HepG2 (cell line): Measurements from ENCODE around the gene STKLD1. TPM values are rescaled to one million over a fixed set of nuclear protein-coding genes. Genes with fewer than 3 reads are reported as not detected.

ENCODE experiments used
- AHR ChIP-seq: IDR thresholded peaks from 2 replicates; pipeline ENCODE4 v1.6.1; 2018; ENCODE audit warnings: missing genetic modification reagents, missing compliant biosample characterization
- ARNT2 ChIP-seq: sonication (generic); formaldehyde crosslinking; IDR thresholded peaks from 2 replicates; pipeline ENCODE4 v1.8.0; 2022; ENCODE audit warnings: mild to moderate bottlenecking, low read depth, missing genetic modification reagents, moderate library complexity
- CCAR2 ChIP-seq: fragments of 200-400 bp; formaldehyde crosslinking; optimal IDR thresholded peaks from 2 replicates; pipeline ENCODE3; 2018; ENCODE audit warnings: low read depth, mild to moderate bottlenecking, low read length, moderate library complexity
- EED ChIP-seq: sonication (generic); formaldehyde crosslinking; IDR thresholded peaks from 2 replicates; pipeline ENCODE4 v1.5.0; 2020; ENCODE audit warnings: mild to moderate bottlenecking, missing genetic modification reagents
- HDAC2 ChIP-seq: sonication (generic); formaldehyde crosslinking; IDR thresholded peaks from 2 replicates; pipeline ENCODE4 v1.4.0; 2020; ENCODE audit warnings: missing genetic modification reagents
- LCORL ChIP-seq, 2 experiments: fragments of 450-650 bp in 1 of 2; sonication (generic) in 1 of 2; formaldehyde crosslinking in 1 of 2; IDR thresholded peaks; 2 replicates each; pipeline versions ENCODE4 v1.5.0 to v1.6.1; 2017 to 2020; ENCODE audit warnings: antibody characterized with exemption in 1 of 2, missing genetic modification reagents in 1 of 2
- NFATC3 ChIP-seq: sonication (generic); formaldehyde crosslinking; IDR thresholded peaks from 2 replicates; pipeline ENCODE4 v1.5.1; 2020; ENCODE audit warnings: mild to moderate bottlenecking, missing genetic modification reagents
- SP4 ChIP-seq: sonication (generic); formaldehyde crosslinking; IDR thresholded peaks from 2 replicates; pipeline ENCODE4 v1.8.1; 2023; ENCODE audit warnings: mild to moderate bottlenecking, missing genetic modification reagents
- STAG1 ChIP-seq: sonication (generic); formaldehyde crosslinking; IDR thresholded peaks from 2 replicates; pipeline ENCODE4 v1.4.0; 2020; ENCODE audit warnings: missing genetic modification reagents
- ZBTB1 ChIP-seq: sonication (generic); formaldehyde crosslinking; IDR thresholded peaks from 2 replicates; pipeline ENCODE4 v1.4.0; 2020; ENCODE audit warnings: missing genetic modification reagents, borderline replicate concordance
- ZNF430 ChIP-seq: sonication (generic); formaldehyde crosslinking; IDR thresholded peaks from 2 replicates; pipeline ENCODE4 v1.9.0; 2021; ENCODE audit warnings: mild to moderate bottlenecking, missing genetic modification reagents
- ZSCAN31 ChIP-seq: sonication (generic); formaldehyde crosslinking; IDR thresholded peaks from 2 replicates; pipeline ENCODE4 v1.5.0; 2020; ENCODE audit warnings: low read depth, mild to moderate bottlenecking, missing genetic modification reagents
- polyA plus RNA-seq, 8 experiments: library from polyadenylated mRNA; depleted of rRNA in 3 of 8; stranded (reverse) in 7 of 8; unstranded in 1 of 8; fragments of >200 nt; fragmentation: Illumina TruSeq in 4 of 8; extraction: Trizol in 4 of 8; gene quantifications; 2 replicates each; pipeline versions ENCODE4 v1.2.1 to v1.2.3, GENCODE V29; 2011 to 2016; ENCODE audit warnings: low read depth in 4 of 8, missing spikeins in 1 of 8, mixed read lengths in 1 of 8; ENCODE audit not compliant: insufficient read depth in 1 of 8
- total RNA-seq, 5 experiments: library from RNA; depleted of rRNA; stranded (reverse); fragments of >200 nt; fragmentation: Illumina TruSeq; extraction: Trizol; gene quantifications; 2 replicates each; pipeline ENCODE4 v1.2.3, GENCODE V29; 2016; ENCODE audit warnings: low read depth in 1 of 5
- TF ChIP-seq, protein P1 (sequence below): sonication (generic); formaldehyde crosslinking; IDR thresholded peaks from 2 replicates; pipeline ENCODE4 v1.9.0; 2021; ENCODE audit warnings: missing genetic modification reagents, borderline replicate concordance
- TF ChIP-seq, protein P2 (sequence below): sonication (generic); formaldehyde crosslinking; IDR thresholded peaks from 2 replicates; pipeline ENCODE4 v1.4.0; 2020; ENCODE audit warnings: missing genetic modification reagents, borderline replicate concordance
- TF ChIP-seq, protein P3 (sequence below): sonication (generic); formaldehyde crosslinking; IDR thresholded peaks from 2 replicates; pipeline ENCODE4 v1.5.1; 2020; ENCODE audit warnings: missing genetic modification reagents, mild to moderate bottlenecking, borderline replicate concordance
- TF ChIP-seq, protein P4 (sequence below): sonication (generic); formaldehyde crosslinking; IDR thresholded peaks from 2 replicates; pipeline ENCODE4 v1.4.0; 2020; ENCODE audit warnings: mild to moderate bottlenecking, missing genetic modification reagents
- TF ChIP-seq, protein P5 (sequence below): sonication (generic); formaldehyde crosslinking; IDR thresholded peaks from 2 replicates; pipeline ENCODE4 v1.5.1; 2020; ENCODE audit warnings: mild to moderate bottlenecking, missing genetic modification reagents, moderate library complexity

STKLD1 gene
- total and polyA plus RNA-seq, 2 of the 13 experiments (the other 11 are each of a cell fraction or from before 2014, with no cell fraction given): 1.5 to 2.2 TPM

DNA sequence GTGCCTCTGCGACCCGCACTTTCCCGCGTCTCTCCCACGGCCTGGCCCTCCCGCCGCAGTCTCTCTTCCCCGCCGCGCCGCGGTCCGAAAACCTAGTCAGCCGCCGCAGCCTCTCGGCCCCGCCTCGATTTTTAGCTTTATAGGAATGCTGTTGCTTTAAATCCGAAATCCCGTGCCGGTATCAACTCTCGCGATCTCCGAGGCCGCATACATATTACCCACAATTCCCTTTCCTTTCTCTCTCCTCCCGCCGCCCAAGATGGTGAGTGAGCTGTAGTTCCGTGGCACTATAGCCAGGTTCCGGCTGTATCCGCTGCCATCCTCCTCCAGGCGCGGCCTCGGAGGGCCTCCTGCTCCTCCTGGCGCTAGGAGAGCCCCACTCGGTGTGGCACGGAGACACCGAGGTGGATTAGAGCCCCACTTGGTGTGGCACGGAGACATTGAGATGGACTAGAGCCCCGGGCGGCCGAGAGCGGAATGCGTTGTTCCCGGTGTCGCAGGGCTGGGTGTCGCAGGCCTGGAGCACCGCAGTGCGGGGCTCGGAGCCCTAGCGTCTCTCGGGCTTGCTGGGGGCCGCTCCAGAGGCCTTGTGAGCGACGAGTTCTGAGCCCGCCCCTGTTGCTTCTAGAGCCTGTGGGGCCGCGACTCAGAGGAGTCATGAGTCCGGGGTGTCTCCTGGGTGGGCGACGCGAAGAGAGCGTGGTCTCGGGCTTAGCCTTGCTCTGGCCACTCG, 28.0 kb upstream of the STKLD1 start, which contains the start of the genes MED22 and RPL7A (continued):
- TF ChIP-seq, protein P1, sequence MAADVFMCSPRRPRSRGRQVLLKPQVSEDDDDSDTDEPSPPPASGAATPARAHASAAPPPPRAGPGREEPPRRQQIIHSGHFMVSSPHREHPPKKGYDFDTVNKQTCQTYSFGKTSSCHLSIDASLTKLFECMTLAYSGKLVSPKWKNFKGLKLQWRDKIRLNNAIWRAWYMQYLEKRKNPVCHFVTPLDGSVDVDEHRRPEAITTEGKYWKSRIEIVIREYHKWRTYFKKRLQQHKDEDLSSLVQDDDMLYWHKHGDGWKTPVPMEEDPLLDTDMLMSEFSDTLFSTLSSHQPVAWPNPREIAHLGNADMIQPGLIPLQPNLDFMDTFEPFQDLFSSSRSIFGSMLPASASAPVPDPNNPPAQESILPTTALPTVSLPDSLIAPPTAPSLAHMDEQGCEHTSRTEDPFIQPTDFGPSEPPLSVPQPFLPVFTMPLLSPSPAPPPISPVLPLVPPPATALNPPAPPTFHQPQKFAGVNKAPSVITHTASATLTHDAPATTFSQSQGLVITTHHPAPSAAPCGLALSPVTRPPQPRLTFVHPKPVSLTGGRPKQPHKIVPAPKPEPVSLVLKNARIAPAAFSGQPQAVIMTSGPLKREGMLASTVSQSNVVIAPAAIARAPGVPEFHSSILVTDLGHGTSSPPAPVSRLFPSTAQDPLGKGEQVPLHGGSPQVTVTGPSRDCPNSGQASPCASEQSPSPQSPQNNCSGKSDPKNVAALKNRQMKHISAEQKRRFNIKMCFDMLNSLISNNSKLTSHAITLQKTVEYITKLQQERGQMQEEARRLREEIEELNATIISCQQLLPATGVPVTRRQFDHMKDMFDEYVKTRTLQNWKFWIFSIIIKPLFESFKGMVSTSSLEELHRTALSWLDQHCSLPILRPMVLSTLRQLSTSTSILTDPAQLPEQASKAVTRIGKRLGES (CRISPR knock-in tag): no peak; the same call in 1 of the 2 replicates
- TF ChIP-seq ZNF430 (CRISPR knock-in tag): peak; percentile 94
- peak; percentile 95; the same call in 1 of the 2 replicates for TF ChIP-seq ARNT2 (CRISPR knock-in tag)
- TF ChIP-seq, protein P2, sequence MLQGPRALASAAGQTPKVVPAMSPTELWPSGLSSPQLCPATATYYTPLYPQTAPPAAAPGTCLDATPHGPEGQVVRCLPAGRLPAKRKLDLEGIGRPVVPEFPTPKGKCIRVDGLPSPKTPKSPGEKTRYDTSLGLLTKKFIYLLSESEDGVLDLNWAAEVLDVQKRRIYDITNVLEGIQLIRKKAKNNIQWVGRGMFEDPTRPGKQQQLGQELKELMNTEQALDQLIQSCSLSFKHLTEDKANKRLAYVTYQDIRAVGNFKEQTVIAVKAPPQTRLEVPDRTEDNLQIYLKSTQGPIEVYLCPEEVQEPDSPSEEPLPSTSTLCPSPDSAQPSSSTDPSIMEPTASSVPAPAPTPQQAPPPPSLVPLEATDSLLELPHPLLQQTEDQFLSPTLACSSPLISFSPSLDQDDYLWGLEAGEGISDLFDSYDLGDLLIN (CRISPR knock-in tag): no peak
- TF ChIP-seq, protein P3, sequence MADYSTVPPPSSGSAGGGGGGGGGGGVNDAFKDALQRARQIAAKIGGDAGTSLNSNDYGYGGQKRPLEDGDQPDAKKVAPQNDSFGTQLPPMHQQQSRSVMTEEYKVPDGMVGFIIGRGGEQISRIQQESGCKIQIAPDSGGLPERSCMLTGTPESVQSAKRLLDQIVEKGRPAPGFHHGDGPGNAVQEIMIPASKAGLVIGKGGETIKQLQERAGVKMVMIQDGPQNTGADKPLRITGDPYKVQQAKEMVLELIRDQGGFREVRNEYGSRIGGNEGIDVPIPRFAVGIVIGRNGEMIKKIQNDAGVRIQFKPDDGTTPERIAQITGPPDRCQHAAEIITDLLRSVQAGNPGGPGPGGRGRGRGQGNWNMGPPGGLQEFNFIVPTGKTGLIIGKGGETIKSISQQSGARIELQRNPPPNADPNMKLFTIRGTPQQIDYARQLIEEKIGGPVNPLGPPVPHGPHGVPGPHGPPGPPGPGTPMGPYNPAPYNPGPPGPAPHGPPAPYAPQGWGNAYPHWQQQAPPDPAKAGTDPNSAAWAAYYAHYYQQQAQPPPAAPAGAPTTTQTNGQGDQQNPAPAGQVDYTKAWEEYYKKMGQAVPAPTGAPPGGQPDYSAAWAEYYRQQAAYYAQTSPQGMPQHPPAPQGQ (CRISPR knock-in tag): no peak
- TF ChIP-seq LCORL (IDR thresholded peaks at IDR 0.05): no peak
- no peak; the same call in 1 of the 2 replicates for TF ChIP-seq LCORL (CRISPR knock-in tag; IDR thresholded peaks at IDR 0.05)
- peak; percentile 64; the same call in 1 of the 2 replicates for TF ChIP-seq HDAC2 (CRISPR knock-in tag)
- TF ChIP-seq STAG1: no peak
- TF ChIP-seq EED (CRISPR knock-in tag): no peak
- no peak for TF ChIP-seq CCAR2
- TF ChIP-seq, protein P4, sequence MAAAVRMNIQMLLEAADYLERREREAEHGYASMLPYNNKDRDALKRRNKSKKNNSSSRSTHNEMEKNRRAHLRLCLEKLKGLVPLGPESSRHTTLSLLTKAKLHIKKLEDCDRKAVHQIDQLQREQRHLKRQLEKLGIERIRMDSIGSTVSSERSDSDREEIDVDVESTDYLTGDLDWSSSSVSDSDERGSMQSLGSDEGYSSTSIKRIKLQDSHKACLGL (CRISPR knock-in tag): peak; percentile 76
- TF ChIP-seq, protein P5, sequence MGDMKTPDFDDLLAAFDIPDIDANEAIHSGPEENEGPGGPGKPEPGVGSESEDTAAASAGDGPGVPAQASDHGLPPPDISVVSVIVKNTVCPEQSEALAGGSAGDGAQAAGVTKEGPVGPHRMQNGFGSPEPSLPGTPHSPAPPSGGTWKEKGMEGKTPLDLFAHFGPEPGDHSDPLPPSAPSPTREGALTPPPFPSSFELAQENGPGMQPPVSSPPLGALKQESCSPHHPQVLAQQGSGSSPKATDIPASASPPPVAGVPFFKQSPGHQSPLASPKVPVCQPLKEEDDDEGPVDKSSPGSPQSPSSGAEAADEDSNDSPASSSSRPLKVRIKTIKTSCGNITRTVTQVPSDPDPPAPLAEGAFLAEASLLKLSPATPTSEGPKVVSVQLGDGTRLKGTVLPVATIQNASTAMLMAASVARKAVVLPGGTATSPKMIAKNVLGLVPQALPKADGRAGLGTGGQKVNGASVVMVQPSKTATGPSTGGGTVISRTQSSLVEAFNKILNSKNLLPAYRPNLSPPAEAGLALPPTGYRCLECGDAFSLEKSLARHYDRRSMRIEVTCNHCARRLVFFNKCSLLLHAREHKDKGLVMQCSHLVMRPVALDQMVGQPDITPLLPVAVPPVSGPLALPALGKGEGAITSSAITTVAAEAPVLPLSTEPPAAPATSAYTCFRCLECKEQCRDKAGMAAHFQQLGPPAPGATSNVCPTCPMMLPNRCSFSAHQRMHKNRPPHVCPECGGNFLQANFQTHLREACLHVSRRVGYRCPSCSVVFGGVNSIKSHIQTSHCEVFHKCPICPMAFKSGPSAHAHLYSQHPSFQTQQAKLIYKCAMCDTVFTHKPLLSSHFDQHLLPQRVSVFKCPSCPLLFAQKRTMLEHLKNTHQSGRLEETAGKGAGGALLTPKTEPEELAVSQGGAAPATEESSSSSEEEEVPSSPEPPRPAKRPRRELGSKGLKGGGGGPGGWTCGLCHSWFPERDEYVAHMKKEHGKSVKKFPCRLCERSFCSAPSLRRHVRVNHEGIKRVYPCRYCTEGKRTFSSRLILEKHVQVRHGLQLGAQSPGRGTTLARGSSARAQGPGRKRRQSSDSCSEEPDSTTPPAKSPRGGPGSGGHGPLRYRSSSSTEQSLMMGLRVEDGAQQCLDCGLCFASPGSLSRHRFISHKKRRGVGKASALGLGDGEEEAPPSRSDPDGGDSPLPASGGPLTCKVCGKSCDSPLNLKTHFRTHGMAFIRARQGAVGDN: peak; percentile 83
- peak; percentile 70 for TF ChIP-seq SP4
- TF ChIP-seq ZSCAN31 (CRISPR knock-in tag): peak; percentile 89
- TF ChIP-seq ZBTB1 (CRISPR knock-in tag): no peak
- peak; percentile 7; the same call in 1 of the 2 replicates for TF ChIP-seq AHR (CRISPR knock-in tag)
- TF ChIP-seq NFATC3 (CRISPR knock-in tag): peak; percentile 74; the same call in 1 of the 2 replicates
